Stimulated activated CD8-positive, alpha-beta memory T cell treated with anti-CD3 and anti-CD28 coated beads, Interleukin-15, amount 100 ng/mL, for 24 hours (primary cell): Measurements from ENCODE around the gene SERF1B.
"Not testable (repeated sequence)": the region's sequence is repeated elsewhere in the genome, so short reads cannot be mapped to it uniquely, and the experiment has no call there.

Source experiments
- DNase-seq: peaks from one replicate; pipeline ENCODE4 v3.0.0-alpha.2; 2020; ENCODE audit warnings: low read depth

SERF1B gene

DNA sequence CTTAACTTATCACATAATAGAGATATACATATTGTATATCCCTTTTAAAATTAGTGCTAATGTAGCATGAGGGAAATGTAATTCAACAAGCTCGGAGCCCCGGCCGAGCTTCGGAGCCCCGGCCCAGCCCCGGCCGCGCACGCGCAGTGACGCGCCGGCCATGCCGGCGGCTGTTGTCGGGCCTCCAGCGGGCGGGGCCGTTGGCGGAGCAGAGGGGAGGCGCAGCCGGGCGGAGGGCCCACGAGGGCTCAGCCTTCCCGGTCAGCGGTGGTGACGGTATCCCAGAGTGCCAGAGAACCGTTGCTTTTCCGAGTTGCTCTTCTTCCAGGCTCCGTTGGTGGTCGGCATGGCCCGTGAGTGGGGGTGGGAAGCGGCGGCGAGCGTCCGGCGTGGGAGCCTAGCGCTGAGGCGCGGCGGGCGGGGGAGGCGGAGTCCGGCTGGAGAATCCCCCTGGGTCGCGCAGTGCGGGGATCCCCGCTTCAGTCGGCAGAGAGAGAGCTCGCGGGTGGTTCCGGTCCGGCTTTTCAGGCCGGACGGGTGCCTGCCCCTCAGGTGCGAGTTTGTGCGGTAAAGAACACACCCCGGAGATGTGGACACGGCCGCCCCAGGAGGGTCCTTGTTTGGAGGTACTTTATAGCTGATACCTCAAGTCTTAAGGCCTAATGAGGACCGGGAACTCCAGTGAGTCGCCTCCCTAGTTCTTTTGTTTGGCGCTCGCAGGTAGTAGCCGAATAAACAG is at the start of gene SERF1B:
SERF1B (plus strand) TSS at position 146 of the 739 bp plus-strand sequence; CDS start at position 347, 201 bp downstream.
- DNase-seq, result not testable (repeated sequence)

DNA sequence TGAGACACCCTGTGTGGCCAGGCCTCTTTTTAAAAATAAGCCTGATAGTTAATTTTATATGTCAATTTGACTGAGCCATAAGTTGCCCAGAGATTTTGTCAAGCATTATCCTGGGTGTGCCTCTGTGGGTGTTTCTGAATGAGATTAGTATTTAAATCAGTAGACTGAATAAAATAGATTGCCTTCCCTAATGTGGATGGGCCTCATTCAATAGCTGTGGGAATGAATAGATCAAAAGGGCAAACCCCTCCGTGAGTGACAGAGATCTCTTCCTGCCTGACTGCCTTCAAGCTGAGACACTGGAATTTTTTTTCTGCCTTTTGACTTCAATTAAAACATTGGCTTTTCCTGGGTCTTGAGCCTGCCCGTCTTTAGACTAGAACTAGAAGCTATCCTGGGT is 33.3 kb upstream of the SERF1B start:
- DNase-seq, result not testable (repeated sequence)

DNA sequence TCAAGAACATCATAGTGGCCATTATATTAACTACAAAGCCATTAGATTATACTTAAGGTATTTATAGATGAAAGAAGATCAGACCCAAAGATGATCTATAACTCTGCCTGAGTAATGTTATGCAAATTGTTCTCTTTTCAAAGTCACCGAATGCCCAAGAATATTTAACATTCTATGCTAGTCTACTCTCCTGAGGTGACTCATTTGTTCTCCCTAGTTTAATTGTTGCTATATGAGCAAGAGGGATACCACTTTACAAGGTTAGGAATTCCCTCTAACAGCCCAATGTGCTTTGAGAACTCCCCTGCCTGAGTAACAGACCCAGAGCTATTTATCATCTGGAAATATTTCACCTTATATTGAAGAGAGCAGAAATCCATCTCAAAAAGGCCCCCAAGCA is 29.5 kb upstream of the SERF1B start:
- not testable (repeated sequence) for DNase-seq

DNA sequence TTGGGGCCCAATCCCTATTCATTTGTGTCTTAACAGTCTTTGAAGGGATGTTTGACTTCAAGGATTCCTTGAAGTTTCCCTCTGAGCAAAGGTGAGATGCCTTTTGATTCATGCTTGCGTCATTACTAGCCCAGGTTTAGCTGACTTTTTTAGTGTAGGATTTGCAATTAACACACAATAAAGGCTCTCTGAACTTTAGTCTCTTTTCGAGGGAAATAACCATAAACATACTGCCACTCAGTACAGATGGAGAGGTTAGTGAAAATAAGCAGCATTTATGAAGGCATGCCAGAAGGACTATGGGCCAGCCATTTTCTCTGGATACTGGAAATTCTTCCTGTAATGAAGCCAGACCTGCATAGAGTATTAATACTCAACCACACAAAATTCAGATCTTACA is 4.4 kb upstream of the SERF1B start:
- DNase-seq, result not testable (repeated sequence)

DNA sequence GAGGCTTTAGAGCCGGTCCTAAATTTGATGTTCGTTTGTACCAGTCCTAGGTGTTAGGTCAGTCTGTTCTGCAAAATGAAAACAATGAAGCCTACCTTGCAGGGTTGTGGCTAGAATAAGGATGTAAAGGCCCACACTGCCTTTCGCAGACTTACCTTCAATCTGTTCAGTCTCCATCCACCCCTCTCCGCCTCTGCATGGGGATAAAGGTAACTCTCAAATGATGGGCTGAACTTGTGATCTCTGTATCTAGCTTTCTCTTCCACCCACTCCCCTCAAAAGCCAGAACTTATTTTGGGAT is 744 bp downstream of the SERF1B start:
- DNase-seq, result not testable (repeated sequence)

DNA sequence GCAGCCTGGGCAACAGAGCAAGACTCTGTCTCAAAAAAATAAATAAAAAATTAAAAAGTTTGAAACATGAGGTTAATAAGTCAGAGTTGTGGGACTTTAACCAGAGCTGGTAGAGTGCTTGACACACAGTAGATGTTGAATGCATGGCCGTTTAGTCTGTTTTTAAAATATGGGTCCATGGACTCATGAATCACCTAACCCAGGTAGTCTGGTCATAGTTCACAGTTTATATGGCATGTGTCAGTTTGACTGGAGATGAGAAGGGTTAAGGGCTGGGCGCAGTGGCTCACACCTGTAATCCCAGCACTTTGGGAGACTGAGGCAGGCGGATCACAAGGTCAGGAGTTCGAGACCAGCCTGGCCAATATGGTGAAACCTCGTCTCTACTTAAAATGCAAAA is 6.2 kb downstream of the SERF1B start:
- not testable (repeated sequence) for DNase-seq

DNA sequence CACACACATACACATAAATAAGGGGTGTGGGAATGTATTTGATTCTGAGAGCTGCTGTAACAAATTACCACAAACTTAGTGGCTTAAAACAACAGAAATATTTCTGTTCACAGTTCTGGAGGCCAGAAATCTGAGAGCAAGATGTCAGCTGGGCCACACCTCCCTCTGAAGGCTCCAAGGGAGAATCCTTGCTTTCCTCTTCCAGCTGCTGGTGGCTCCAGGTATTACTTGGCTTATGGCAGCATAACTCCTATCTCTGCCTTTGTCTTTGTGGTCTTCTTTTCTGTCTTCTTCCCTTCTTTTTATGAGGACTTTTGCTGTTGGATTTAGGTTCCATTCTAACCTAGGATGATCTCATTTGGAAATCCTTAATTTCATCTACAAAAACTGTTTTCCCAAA is 16.4 kb downstream of the SERF1B start:
- not testable (repeated sequence) for DNase-seq

DNA sequence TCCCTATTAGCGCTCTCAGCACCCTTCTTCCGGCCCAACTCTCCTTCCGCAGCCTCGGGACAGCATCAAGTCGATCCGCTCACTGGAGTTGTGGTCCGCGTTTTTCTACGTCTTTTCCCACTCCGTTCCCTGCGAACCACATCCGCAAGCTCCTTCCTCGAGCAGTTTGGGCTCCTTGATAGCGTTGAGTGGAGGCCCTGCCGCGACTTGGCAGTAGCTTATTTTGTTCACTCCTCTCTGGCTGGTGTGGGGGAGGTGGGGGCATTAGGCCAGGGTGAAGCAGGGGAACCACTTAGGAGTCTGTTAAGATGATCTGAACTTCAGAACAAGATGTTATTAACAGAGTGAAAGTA is 24.7 kb downstream of the SERF1B start:
- not testable (repeated sequence) for DNase-seq

DNA sequence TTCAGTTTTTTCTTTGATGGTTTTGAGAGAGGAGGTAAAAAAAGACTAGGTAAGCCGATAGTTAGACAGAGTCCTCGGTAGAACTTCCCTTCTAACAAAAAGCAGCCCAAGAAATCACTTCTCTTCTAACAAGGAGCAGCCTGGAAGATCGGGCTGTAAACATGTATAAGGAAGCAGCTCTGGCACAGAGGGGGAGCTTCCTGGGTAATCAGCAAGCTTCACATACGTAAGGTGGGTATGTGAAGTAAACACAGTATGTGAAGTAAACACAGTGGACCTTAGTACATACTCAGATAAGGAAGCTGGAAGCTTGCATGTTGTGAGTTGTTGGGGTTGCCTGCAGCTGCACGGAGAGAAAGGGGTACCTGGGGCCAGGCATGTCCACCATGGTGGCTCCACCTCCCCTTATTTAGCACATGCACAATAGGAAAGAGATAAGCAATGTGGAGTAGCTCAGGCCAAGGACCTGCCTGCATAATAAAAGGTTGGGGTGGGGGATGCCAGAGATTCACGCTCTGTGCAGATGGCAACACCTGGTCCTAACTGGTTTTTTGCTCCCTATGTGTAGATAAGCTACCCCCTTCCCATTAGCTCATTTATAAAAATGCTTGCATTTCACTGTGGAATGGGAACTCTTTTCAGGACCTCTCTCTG is 31.4 kb downstream of the SERF1B start:
- not testable (repeated sequence) for DNase-seq

DNA sequence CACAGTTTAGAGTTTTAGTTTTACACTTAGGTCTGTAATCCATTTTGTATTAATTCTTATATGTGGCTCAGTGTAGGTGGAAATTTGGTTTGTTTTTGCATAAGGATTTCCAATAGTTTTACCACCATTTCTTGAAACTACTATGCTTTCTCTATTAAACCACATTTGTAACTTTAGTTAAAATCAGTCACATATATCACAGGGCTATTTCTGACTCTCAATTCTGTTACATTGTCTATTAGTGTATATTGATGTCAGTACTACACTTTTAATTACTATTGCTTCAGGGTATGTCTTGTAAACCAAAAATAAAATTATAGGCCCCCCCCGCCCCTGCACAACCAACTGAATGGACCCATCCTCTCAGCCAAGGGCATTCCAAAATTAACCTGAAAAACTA is 32.1 kb downstream of the SERF1B start:
- DNase-seq, result not testable (repeated sequence)

DNA sequence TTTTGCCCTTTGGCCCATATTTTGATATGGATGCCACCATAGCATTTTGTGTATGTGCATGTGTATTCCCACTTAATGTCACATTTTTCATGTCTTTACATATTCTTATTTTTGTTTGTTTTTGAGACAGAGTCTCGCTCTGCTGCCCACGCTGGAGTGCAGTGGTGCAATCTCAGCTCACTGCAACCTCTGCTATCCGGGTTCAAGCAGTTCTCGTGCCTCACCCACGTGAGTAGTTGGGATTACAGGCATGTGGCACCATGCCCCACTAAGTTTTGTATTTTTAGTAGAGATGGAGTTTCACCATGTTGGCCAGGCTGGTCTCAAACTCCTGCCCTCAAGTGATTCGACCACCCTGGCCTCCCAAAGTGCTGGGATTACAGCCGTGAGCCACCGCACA is 52.6 kb downstream of the SERF1B start:
- DNase-seq, result not testable (repeated sequence)

DNA sequence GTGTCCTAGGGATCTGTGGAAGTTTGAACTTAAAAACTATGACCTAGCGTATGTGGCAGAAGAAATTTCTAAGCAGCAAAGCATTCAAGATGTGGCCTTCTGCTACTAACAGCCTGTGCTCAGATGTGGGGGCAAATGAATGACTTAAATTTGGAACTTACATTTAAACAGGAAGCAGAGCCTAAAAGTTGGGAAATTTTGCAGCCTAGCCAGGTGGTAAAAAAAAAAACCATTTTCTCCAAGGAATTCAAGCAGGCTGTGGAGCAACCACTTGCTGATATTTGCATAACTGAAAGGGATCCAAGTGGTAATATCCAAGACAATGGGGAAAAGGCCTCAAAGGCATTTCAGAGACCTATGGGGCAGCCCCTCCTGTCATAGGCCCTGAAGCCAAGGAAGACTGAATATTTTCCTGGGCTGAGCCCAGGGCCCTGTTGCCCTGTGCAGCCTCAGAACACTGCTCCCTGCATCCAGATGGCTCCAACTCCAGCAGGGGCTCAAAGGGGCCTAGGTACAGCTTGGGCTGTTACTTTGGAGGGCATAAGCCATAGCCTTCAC is 63.9 kb downstream of the SERF1B start:
- DNase-seq, result not testable (repeated sequence)

DNA sequence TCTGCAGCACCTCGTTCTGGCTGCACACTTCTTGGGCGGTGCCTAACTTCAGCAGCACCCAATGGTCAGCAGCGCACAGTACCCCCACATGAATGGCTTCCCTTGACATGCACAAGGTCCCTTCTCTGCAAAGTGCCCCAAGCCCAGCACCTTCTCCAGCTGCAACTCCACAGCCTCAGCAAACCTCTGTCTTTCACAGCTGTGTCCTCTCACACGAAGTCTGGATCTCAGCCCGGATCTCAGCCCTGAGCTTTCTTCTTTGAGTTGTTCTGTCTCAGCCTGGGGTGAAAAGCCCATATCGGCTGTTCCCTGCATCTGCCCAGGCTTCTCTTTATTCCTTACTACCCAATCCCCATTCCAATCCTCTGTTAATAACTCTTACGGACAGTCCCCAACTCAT is 66.7 kb downstream of the SERF1B start:
- DNase-seq, result not testable (repeated sequence)
